Stomach smooth muscle (tissue), 2 donors: ENCODE data around the gene KPNA5.

Experiments
- H3K27ac ChIP-seq: one replicate; pipeline ENCODE4 v1.7.0; 2013; ENCODE audit warnings: mild to moderate bottlenecking, low read length, inconsistent platforms
- H3K27me3 ChIP-seq, 2 donors: one replicate each; pipeline ENCODE4 v1.7.0; 2013; ENCODE audit warnings: low read length in 2 of 2; ENCODE audit not compliant: insufficient read depth in 2 of 2, control insufficient read depth in 1 of 2
- H3K36me3 ChIP-seq, 2 donors: one replicate each; pipeline ENCODE4 v1.7.0; 2013; ENCODE audit warnings: low read length in 2 of 2; ENCODE audit not compliant: control insufficient read depth in 2 of 2, insufficient read depth in 2 of 2
- H3K4me1 ChIP-seq: one replicate; pipeline ENCODE4 v1.7.0; 2013; ENCODE audit warnings: low read length; ENCODE audit not compliant: control insufficient read depth, insufficient read depth
- H3K4me3 ChIP-seq, 2 donors: one replicate each; pipeline ENCODE4 v1.7.0; 2013; ENCODE audit warnings: low read length in 2 of 2
- H3K9ac ChIP-seq, 2 donors: one replicate each; pipeline ENCODE4 v1.7.0; 2013; ENCODE audit warnings: low read length in 2 of 2, mild to moderate bottlenecking in 1 of 2
- H3K9me3 ChIP-seq, 2 donors: one replicate each; pipeline ENCODE4 v1.7.0; 2013; ENCODE audit warnings: low read length in 2 of 2; ENCODE audit not compliant: control insufficient read depth in 2 of 2
- donor health status: healthy.
- donor health status: Pancreatic carcinoma.

The KPNA5 gene

GRCh38 chr6:116761779-116762178 lies 80.8 kb downstream of the KPNA5 start:
- no peak overlapping the region for H3K9ac ChIP-seq
- H3K36me3 ChIP-seq: no peaks in the 10 kb centered on the region
- peaks cover 13% of the 10 kb centered on the region for H3K4me1 ChIP-seq
- H3K4me3 ChIP-seq: no peak overlapping the region
- H3K27ac ChIP-seq: no peak overlapping the region
- peaks cover 9 to 18% of the 10 kb centered on the region in 2 donors for H3K27me3 ChIP-seq
- no peaks in the 10 kb centered on the region for H3K9me3 ChIP-seq

- H3K4me1 ChIP-seq: peaks cover 13% of the 10 kb centered on the region
- no peak overlapping the region for H3K9ac ChIP-seq
- H3K27me3 ChIP-seq: peaks cover 9 to 18% of the 10 kb centered on the region in 2 donors
- no peaks in the 10 kb centered on the region for H3K36me3 ChIP-seq
- H3K27ac ChIP-seq: no peak overlapping the region
- H3K9me3 ChIP-seq: no peaks in the 10 kb centered on the region
- no peak overlapping the region for H3K4me3 ChIP-seq
Measured at GRCh38 chr6:116762235-116762634, 81.2 kb downstream of the KPNA5 start.

- Histone ChIP-seq H3K4me3 (no peak overlapping the region), H3K9ac (no peak overlapping the region), H3K36me3 (no peaks in the 10 kb centered on the region), H3K27ac (no peak overlapping the region), H3K27me3 (peaks cover 9 to 18% of the 10 kb centered on the region in 2 donors), H3K4me1 (peaks cover 13% of the 10 kb centered on the region), H3K9me3 (no peaks in the 10 kb centered on the region)
Measured at GRCh38 chr6:116763048-116763447, 82.0 kb downstream of the KPNA5 start.

- Histone ChIP-seq H3K27ac (no peak overlapping the region), H3K4me3 (peak overlapping the region in 1 of 2 donors; percentile 73), H3K27me3 (peaks cover 9 to 18% of the 10 kb centered on the region in 2 donors), H3K9ac (no peak overlapping the region), H3K4me1 (peaks cover 13% of the 10 kb centered on the region), H3K9me3 (no peaks in the 10 kb centered on the region), H3K36me3 (no peaks in the 10 kb centered on the region)
Measured at GRCh38 chr6:116763906-116764628, 83.1 kb downstream of the KPNA5 start.

GRCh38 chr6:116764629-116764960 lies 83.6 kb downstream of the KPNA5 start:
- Histone ChIP-seq H3K4me3 (peak overlapping the region; percentile 64 to 73), H3K27me3 (peaks cover 9 to 18% of the 10 kb centered on the region in 2 donors), H3K9ac (no peak overlapping the region), H3K9me3 (no peaks in the 10 kb centered on the region), H3K36me3 (no peaks in the 10 kb centered on the region), H3K27ac (no peak overlapping the region), H3K4me1 (peaks cover 13% of the 10 kb centered on the region)

- no peak within 1 kb of the TSS for H3K9ac ChIP-seq
- no peaks in the 10 kb centered on the region for H3K9me3 ChIP-seq
- H3K4me1 ChIP-seq: peaks cover 13% of the 10 kb centered on the region
- H3K27ac ChIP-seq: no peak within 1 kb of the TSS
- H3K4me3 ChIP-seq: peak within 1 kb of the TSS; percentile 64 to 73
- peaks cover 9 to 18% of the 10 kb centered on the region in 2 donors for H3K27me3 ChIP-seq
- H3K36me3 ChIP-seq: no peaks in the 10 kb centered on the region
Measured at GRCh38 chr6:116764961-116765841, 84.2 kb downstream of the KPNA5 start, which contains the start of gene FAM162B. Gene FAM162B (minus strand): TSS chr6:116765719. CDS start chr6:116765576, 143 bp downstream.

- Histone ChIP-seq H3K27me3 (peaks cover 9 to 18% of the 10 kb centered on the region in 2 donors), H3K27ac (no peak overlapping the region), H3K9me3 (no peaks in the 10 kb centered on the region), H3K4me3 (no peak overlapping the region), H3K9ac (no peak overlapping the region), H3K4me1 (peaks cover 13% of the 10 kb centered on the region), H3K36me3 (no peaks in the 10 kb centered on the region)
Measured at GRCh38 chr6:116766506-116767176, 85.6 kb downstream of the KPNA5 start.

- H3K27me3 ChIP-seq: peaks cover 9 to 18% of the 10 kb centered on the region in 2 donors
- H3K27ac ChIP-seq: no peak overlapping the region
- H3K4me1 ChIP-seq: peaks cover 13% of the 10 kb centered on the region
Measured at GRCh38 chr6:116767715-116768114, 86.7 kb downstream of the KPNA5 start.

GRCh38 chr6:116772450-116772849 lies 91.4 kb downstream of the KPNA5 start:
- no peak overlapping the region for H3K27ac ChIP-seq
- no peaks in the 10 kb centered on the region for H3K9me3 ChIP-seq
- no peaks in the 10 kb centered on the region for H3K27me3 ChIP-seq
- H3K9ac ChIP-seq: no peak overlapping the region
- no peak overlapping the region for H3K4me3 ChIP-seq
- H3K4me1 ChIP-seq: no peaks in the 10 kb centered on the region
- H3K36me3 ChIP-seq: no peaks in the 10 kb centered on the region

More at GRCh38 chr6:116767715-116768114, 86.7 kb downstream of the KPNA5 start:
- Histone ChIP-seq H3K9ac (no peak overlapping the region), H3K9me3 (no peaks in the 10 kb centered on the region), H3K4me3 (no peak overlapping the region), H3K36me3 (no peaks in the 10 kb centered on the region)

- Histone ChIP-seq H3K9me3 (no peaks in the 10 kb centered on the region), H3K4me3 (no peak overlapping the region), H3K27me3 (no peaks in the 10 kb centered on the region), H3K27ac (no peak overlapping the region), H3K36me3 (no peaks in the 10 kb centered on the region), H3K4me1 (no peaks in the 10 kb centered on the region), H3K9ac (no peak overlapping the region)
Measured at GRCh38 chr6:116773886-116774285, 92.9 kb downstream of the KPNA5 start.
